ENCODE data around the gene EFTUD2.

GRCh38 chr17:44887971-44888954, 11.0 kb downstream of the EFTUD2 start:
- no peak for TF ChIP-seq POLR2A (IDR thresholded peaks at IDR 0.05)
- TF ChIP-seq CTCF (IDR thresholded peaks at IDR 0.05 in 4 of 5, conservative IDR thresholded peaks at IDR 0.05 in 1 of 5), result no peak

Data from gastrocnemius medialis (tissue), 4 donors.